ENCODE results near the gene TNFRSF25.

The TNFRSF25 gene

GRCh38 chr1:6476483-6476882, 10.5 kb upstream of the TNFRSF25 start:
- no peak for TF ChIP-seq CTCF (IDR thresholded peaks at IDR 0.05; ENCODE audit: insufficient read depth, low read length, poor library complexity, severe bottlenecking)
- no peaks in the 10 kb centered on the region for H3K36me3 ChIP-seq (ENCODE audit: control insufficient read depth, insufficient read depth, low read length)
- H3K27me3 ChIP-seq (replicated peaks; ENCODE audit: control insufficient read depth, insufficient read depth, low read length) = no peaks in the 10 kb centered on the region
- DNase-seq (ENCODE audit: extremely low read depth, insufficient read length) = no peak
- H3K4me3 ChIP-seq (replicated peaks; ENCODE audit: low read depth, low read length) = no peak overlapping the region

- H3K36me3 ChIP-seq (ENCODE audit: control insufficient read depth, insufficient read depth, low read length) = no peaks in the 10 kb centered on the region
- H3K4me3 ChIP-seq (replicated peaks; ENCODE audit: low read depth, low read length) = no peak overlapping the region
- DNase-seq (ENCODE audit: extremely low read depth, insufficient read length) = peak; percentile 51
- H3K27me3 ChIP-seq (replicated peaks; ENCODE audit: control insufficient read depth, insufficient read depth, low read length) = no peaks in the 10 kb centered on the region
- peak; percentile 97 for TF ChIP-seq CTCF (IDR thresholded peaks at IDR 0.05; ENCODE audit: insufficient read depth, low read length, poor library complexity, severe bottlenecking)
These were observed 9.6 kb upstream of the TNFRSF25 start for GRCh38 chr1:6475381-6476133.

GRCh38 chr1:6474815-6475282, 8.9 kb upstream of the TNFRSF25 start:
- Histone ChIP-seq H3K27me3 (replicated peaks; ENCODE audit: control insufficient read depth, insufficient read depth, low read length) (no peaks in the 10 kb centered on the region), H3K4me3 (replicated peaks; ENCODE audit: low read depth, low read length) (no peak overlapping the region), H3K36me3 (ENCODE audit: control insufficient read depth, insufficient read depth, low read length) (no peaks in the 10 kb centered on the region)
- DNase-seq (ENCODE audit: extremely low read depth, insufficient read length) = no peak
- TF ChIP-seq CTCF (IDR thresholded peaks at IDR 0.05; ENCODE audit: insufficient read depth, low read length, poor library complexity, severe bottlenecking) = no peak

GRCh38 chr1:6473974-6474814, 8.2 kb upstream of the TNFRSF25 start:
- no peak for DNase-seq (ENCODE audit: extremely low read depth, insufficient read length)
- no peaks in the 10 kb centered on the region for H3K36me3 ChIP-seq (ENCODE audit: control insufficient read depth, insufficient read depth, low read length)
- TF ChIP-seq CTCF (IDR thresholded peaks at IDR 0.05; ENCODE audit: insufficient read depth, low read length, poor library complexity, severe bottlenecking) = no peak

GRCh38 chr1:6473156-6473555, 7.2 kb upstream of the TNFRSF25 start:
- Histone ChIP-seq H3K36me3 (ENCODE audit: control insufficient read depth, insufficient read depth, low read length) (no peaks in the 10 kb centered on the region), H3K27me3 (replicated peaks; ENCODE audit: control insufficient read depth, insufficient read depth, low read length) (no peaks in the 10 kb centered on the region), H3K4me3 (replicated peaks; ENCODE audit: low read depth, low read length) (no peak overlapping the region)
- no peak for TF ChIP-seq CTCF (IDR thresholded peaks at IDR 0.05; ENCODE audit: insufficient read depth, low read length, poor library complexity, severe bottlenecking)
- no peak for DNase-seq (ENCODE audit: extremely low read depth, insufficient read length)

More at GRCh38 chr1:6473974-6474814, 8.2 kb upstream of the TNFRSF25 start:
- no peak overlapping the region for H3K4me3 ChIP-seq (replicated peaks; ENCODE audit: low read depth, low read length)
- H3K27me3 ChIP-seq (replicated peaks; ENCODE audit: control insufficient read depth, insufficient read depth, low read length) = no peaks in the 10 kb centered on the region

Data from GM06990 (cell line).